HCT116 (cell line): ENCODE data around the gene DDX41. TPM values are rescaled to one million over a fixed set of nuclear protein-coding genes. Genes with fewer than 3 reads are reported as not detected.

Source experiments
- ATAC-seq: fragments of 200-7000 bp; cut with Tn5 transposase; 2 replicates; pipeline ENCODE4 v1.9.1; 2020; ENCODE audit warnings: mild to moderate bottlenecking, moderate library complexity
- BruUV-seq: library from RNA; stranded (reverse); fragments of 400-500 nt; replicated peaks from 2 replicates; lab custom pipeline; 2021; lab: Mats Ljungman, UMichigan
- CTCF ChIA-PET: fragments of 300-600 bp; sonication (Branson Sonifier 250); formaldehyde crosslinking; loops from one replicate; lab custom pipeline; 2021; ENCODE audit warnings: antibody characterized with exemption; lab: Charles Lee
- POLR2A ChIA-PET: fragments of 300-600, 350-600 bp; sonication (Branson Sonifier 250); formaldehyde crosslinking; loops from one replicate; lab custom pipeline; 2021; ENCODE audit warnings: antibody characterized with exemption; lab: Charles Lee
- RAD21 ChIA-PET, 2 experiments: fragments of 300-600 bp; sonication (Branson Sonifier 250); formaldehyde crosslinking; loops; one replicate each; lab custom pipeline; 2023; ENCODE audit warnings: low total read pairs in 2 of 2; ENCODE audit not compliant: uncharacterized antibody in 2 of 2, unreplicated experiment in 2 of 2, low non-redundant PET in 1 of 2; lab: Charles Lee
- DNase-seq: peaks from one replicate; pipeline ENCODE4 v3.0.0-alpha.2; 2010; ENCODE audit warnings: low read depth, low spot score
- H2AFZ ChIP-seq: fragments of 200-600 bp; shearing (Covaris generic), sonication (generic); 2 replicates; pipeline ENCODE4 v1.6.1; 2017; ENCODE audit warnings: low read depth, mixed run types, mixed read lengths, antibody characterized with exemption, low read length; ENCODE audit not compliant: poor library complexity, severe bottlenecking
- H3K27ac ChIP-seq: 2 replicates; pipeline ENCODE4 v1.5.1; 2012; ENCODE audit warnings: low read depth, low read length
- H3K27me3 ChIP-seq: fragments of 200-600 bp; sonication (generic); 2 replicates; pipeline ENCODE4 v1.6.1; 2016; ENCODE audit warnings: mixed run types, low read length, mixed read lengths; ENCODE audit not compliant: insufficient read depth
- H3K36me3 ChIP-seq, 2 experiments: fragments of 200-500 bp in 1 of 2; fragments of 200-600 bp in 1 of 2; sonication (Bioruptor generic) in 1 of 2; sonication (generic) in 1 of 2; 2 replicates each; pipeline versions ENCODE4 v1.5.1 to v1.6.1; 2014 to 2016; ENCODE audit warnings: low read length in 2 of 2, inconsistent platforms in 1 of 2, mixed read lengths in 1 of 2, mixed run types in 1 of 2; ENCODE audit not compliant: insufficient read depth in 2 of 2, control insufficient read depth in 1 of 2
- H3K4me1 ChIP-seq, 2 experiments: fragments of 200-600 bp in 1 of 2; sonication (generic) in 1 of 2; 2 replicates each; pipeline versions ENCODE4 v1.5.1 to v1.6.1; 2012 to 2017; ENCODE audit warnings: low read length in 2 of 2, inconsistent platforms in 1 of 2, mild to moderate bottlenecking in 1 of 2, mixed read lengths in 1 of 2, mixed run types in 1 of 2, moderate library complexity in 1 of 2; ENCODE audit not compliant: insufficient read depth in 2 of 2, control insufficient read depth in 1 of 2
- H3K4me2 ChIP-seq: fragments of 200-600 bp; sonication (generic); 2 replicates; pipeline ENCODE4 v1.6.1; 2017; ENCODE audit warnings: mixed run types, low read length, mixed read lengths
- H3K4me3 ChIP-seq, 2 experiments: fragments of 200-600 bp in 1 of 2; sonication (generic) in 1 of 2; replicated peaks in 1 of 2; 2 replicates each; pipeline ENCODE4 v1.5.1; 2011 to 2016; ENCODE audit warnings: low read length in 2 of 2, control low read depth in 1 of 2, low read depth in 1 of 2, mild to moderate bottlenecking in 1 of 2, mixed read lengths in 1 of 2, mixed run types in 1 of 2
- H3K79me2 ChIP-seq: fragments of 200-600 bp; sonication (generic); 2 replicates; pipeline ENCODE4 v1.6.1; 2017; ENCODE audit warnings: mild to moderate bottlenecking, mixed run types, low read length, moderate library complexity, mixed read lengths; ENCODE audit not compliant: insufficient read depth
- H3K9ac ChIP-seq: fragments of 200-600 bp; sonication (generic); 2 replicates; pipeline ENCODE4 v1.6.1; 2016; ENCODE audit warnings: low read length, mixed read lengths
- H3K9me2 ChIP-seq: fragments of 200-600 bp; sonication (generic), shearing (Covaris generic); 2 replicates; pipeline ENCODE4 v1.6.1; 2017; ENCODE audit warnings: mixed run types, mild to moderate bottlenecking, moderate library complexity; ENCODE audit not compliant: insufficient read depth
- H3K9me3 ChIP-seq, 2 experiments: fragments of 200-500 bp in 1 of 2; fragments of 200-600 bp in 1 of 2; sonication (Bioruptor generic) in 1 of 2; sonication (generic) in 1 of 2; 2 replicates each; pipeline ENCODE4 v1.6.1; 2014 to 2017; ENCODE audit warnings: low read length in 2 of 2, mixed read lengths in 2 of 2, inconsistent platforms in 1 of 2, low read depth in 1 of 2, mild to moderate bottlenecking in 1 of 2, mixed run types in 1 of 2, moderate library complexity in 1 of 2; ENCODE audit not compliant: control insufficient read depth in 1 of 2, insufficient read depth in 1 of 2
- H4K20me1 ChIP-seq: fragments of 200-600 bp; sonication (generic), shearing (Covaris generic); 2 replicates; pipeline ENCODE4 v1.6.1; 2017; ENCODE audit warnings: mixed run types, mild to moderate bottlenecking, moderate library complexity; ENCODE audit not compliant: insufficient read depth
- CBX3 ChIP-seq: IDR thresholded peaks from 2 replicates; pipeline ENCODE4 v1.6.1; 2012; ENCODE audit warnings: low read depth
- CEBPB ChIP-seq: IDR thresholded peaks from 2 replicates; pipeline ENCODE4 v1.6.1; 2012; ENCODE audit warnings: low read depth
- EGR1 ChIP-seq: IDR thresholded peaks from 2 replicates; pipeline ENCODE4 v1.6.1; 2012; ENCODE audit warnings: low read depth
- EZH2 ChIP-seq: fragments of 200-600 bp; sonication (generic); IDR thresholded peaks from 2 replicates; pipeline ENCODE4 v1.6.1; 2017; ENCODE audit warnings: antibody characterized with exemption, mixed run types
- EZH2phosphoT487 ChIP-seq: fragments of 200-600 bp; IDR thresholded peaks from 2 replicates; pipeline ENCODE4 v1.6.1; 2018; ENCODE audit warnings: antibody characterized with exemption, borderline replicate concordance
- FOSL1 ChIP-seq: IDR thresholded peaks from 2 replicates; pipeline ENCODE4 v1.6.1; 2012; ENCODE audit warnings: low read depth
- JUND ChIP-seq: IDR thresholded peaks from 2 replicates; pipeline ENCODE4 v1.6.1; 2012
- POLR2A ChIP-seq: IDR thresholded peaks from 2 replicates; pipeline ENCODE4 v1.7.0; 2011; ENCODE audit warnings: borderline replicate concordance; ENCODE audit not compliant: insufficient read depth, insufficient read length; ENCODE audit errors: extremely low read depth
- POLR2AphosphoS5 ChIP-seq: IDR thresholded peaks from 2 replicates; pipeline ENCODE4 v1.6.1; 2011; ENCODE audit warnings: mild to moderate bottlenecking, low read depth, low read length, moderate library complexity
- SIN3A ChIP-seq: IDR thresholded peaks from 2 replicates; pipeline ENCODE4 v1.6.1; 2012; ENCODE audit warnings: low read depth
- SP1 ChIP-seq: IDR thresholded peaks from 2 replicates; pipeline ENCODE4 v1.6.1; 2012; ENCODE audit warnings: low read depth
- SRF ChIP-seq: IDR thresholded peaks from 2 replicates; pipeline ENCODE4 v1.6.1; 2012; ENCODE audit warnings: low read depth
- YY1 ChIP-seq: IDR thresholded peaks from 2 replicates; pipeline ENCODE4 v1.6.1; 2011; ENCODE audit warnings: low read length, low read depth, moderate library complexity, mild to moderate bottlenecking; ENCODE audit not compliant: insufficient replicate concordance; ENCODE audit errors: extremely low read depth
- ZFX ChIP-seq: fragments of 450-650 bp; IDR thresholded peaks from 2 replicates; pipeline ENCODE4 v1.6.1; 2017
- ZNF274 ChIP-seq: fragments of 200-500 bp; sonication (Bioruptor generic); IDR thresholded peaks from 2 replicates; pipeline ENCODE4 v1.6.1; 2014; ENCODE audit warnings: mild to moderate bottlenecking, low read depth, low read length, inconsistent platforms
- intact Hi-C: fragments of 100-400 bp; cut with micrococcal nuclease; formaldehyde crosslinking; loops from 2 replicates; pipeline ENCODE4 v1.10.0; 2022
- total RNA-seq: library from RNA; stranded (reverse); gene quantifications from one replicate; pipeline ENCODE4 v1.2.1, GENCODE V29; 2021; ENCODE audit not compliant: unreplicated experiment
- TF ChIP-seq, protein P1 (sequence below): IDR thresholded peaks from 2 replicates; pipeline ENCODE4 v1.6.1; 2012
- TF ChIP-seq, protein P2 (sequence below): IDR thresholded peaks from 2 replicates; pipeline ENCODE4 v1.6.1; 2011; ENCODE audit warnings: mild to moderate bottlenecking, low read length, moderate library complexity; ENCODE audit not compliant: insufficient replicate concordance; ENCODE audit errors: extremely low read depth
- TF ChIP-seq, protein P3 (sequence below): IDR thresholded peaks from 2 replicates; pipeline ENCODE4 v1.6.1; 2012
- TF ChIP-seq, protein P4 (sequence below): IDR thresholded peaks from 2 replicates; pipeline ENCODE4 v1.6.1; 2012; ENCODE audit warnings: low read depth

Gene DDX41
- total RNA-seq, 1 experiment from 2014 or later, result 141 TPM

DNA sequence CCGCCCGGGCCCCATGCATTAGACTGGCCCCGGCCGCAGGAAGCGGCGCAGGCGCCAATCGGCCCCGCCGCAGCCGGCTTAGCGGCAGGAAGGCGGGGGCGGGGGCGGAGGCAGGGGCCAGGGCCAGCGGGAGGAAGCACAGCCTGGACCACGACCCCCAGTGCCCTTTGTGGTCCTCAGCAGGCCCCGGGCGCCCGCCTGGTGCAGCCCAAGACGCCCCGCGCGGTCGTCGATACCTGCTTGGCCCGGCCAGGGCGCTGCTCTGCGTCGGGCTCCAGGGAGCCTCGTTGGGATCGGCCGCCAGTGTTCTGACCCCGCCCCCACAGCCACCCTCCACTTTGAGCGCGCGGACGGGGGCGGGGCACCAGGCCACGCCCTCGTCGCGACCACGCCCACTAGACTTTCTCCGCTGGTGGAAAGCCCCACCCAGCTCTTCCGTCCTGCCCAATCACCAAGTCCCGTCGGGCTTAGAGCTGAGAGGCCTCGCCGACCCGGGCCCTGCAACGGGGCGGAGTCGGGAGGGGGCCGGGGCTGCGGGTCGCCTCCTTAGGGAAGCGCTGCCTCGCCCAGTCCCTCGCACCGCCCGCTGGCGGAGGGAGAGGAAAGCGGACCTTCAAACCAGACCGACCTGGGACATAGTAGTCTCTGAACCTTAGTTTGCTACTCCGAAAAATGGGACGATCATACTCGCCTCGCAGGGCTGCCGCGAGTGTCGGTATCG lies 19.3 kb downstream of the DDX41 start, which contains the start of gene PDLIM7:
Gene PDLIM7, minus strand, starts transcription at position 313 of the 721 bp plus-strand sequence. CDS start 1,092 bp downstream, outside the sequence.
- H3K9me3 ChIP-seq, result no peaks in the 10 kb centered on the region
- peaks cover 39 to 63% of the 10 kb centered on the region in 2 experiments for H3K4me1 ChIP-seq
- H3K36me3 ChIP-seq, result peaks cover 0 to 6% of the 10 kb centered on the region in 2 experiments; a peak in 2 of 4 replicates
- intact Hi-C loops, result loop anchor here (1.0 to 5.0 kb wide), 4 partner anchors 95 to 185 kb away; partner anchors contain the start of genes B4GALT7, MXD3 and PFN3
- BruUV-seq, result no TSS peak
- peak; percentile 72 for ATAC-seq
- H3K27me3 ChIP-seq, result no peaks in the 10 kb centered on the region
- H3K9me2 ChIP-seq, result no peaks in the 10 kb centered on the region
- H3K4me2 ChIP-seq, result peak within 1 kb of the TSS; percentile 99
- peak within 1 kb of the TSS; percentile 94 for H3K9ac ChIP-seq
- peak within 1 kb of the TSS; percentile 88 to 89 for H3K4me3 ChIP-seq
- peak within 1 kb of the TSS; percentile 96 for H3K27ac ChIP-seq
- ChIA-PET POLR2A (interaction anchor here (0.8 to 6.4 kb wide), 17 partner anchors 19 to 411 kb away, joined by 3 to 54 read pairs (median 4); partner anchors contain the start of genes DBN1, DDX41 and FGFR4), RAD21 (interaction anchor here (0.6 to 1.0 kb wide), 2 partner anchors 93 to 100 kb away, joined by 3 read pairs; no protein-coding TSS in a partner anchor), CTCF (interaction anchor here (0.7 to 4.1 kb wide), 10 partner anchors 10 to 127 kb away, joined by 3 to 28 read pairs (median 6); partner anchors contain the start of gene PRR7)
- peak; percentile 92 for DNase-seq
- H3K79me2 ChIP-seq, result peaks cover 44% of the 10 kb centered on the region
- H4K20me1 ChIP-seq, result peaks cover 7% of the 10 kb centered on the region; the same call in 1 of the 2 replicates
- H2AFZ ChIP-seq, result no peak within 1 kb of the TSS
- TF ChIP-seq, protein P1, sequence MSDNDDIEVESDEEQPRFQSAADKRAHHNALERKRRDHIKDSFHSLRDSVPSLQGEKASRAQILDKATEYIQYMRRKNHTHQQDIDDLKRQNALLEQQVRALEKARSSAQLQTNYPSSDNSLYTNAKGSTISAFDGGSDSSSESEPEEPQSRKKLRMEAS, result no peak
- TF ChIP-seq ZNF274 (no peak), FOSL1 (no peak), CBX3 (no peak), EGR1 (no peak), SRF (no peak), ZFX (peak; percentile 39; the same call in 1 of the 2 replicates), YY1 (no peak), POLR2A (peak; percentile 92), JUND (no peak), EZH2phosphoT487 (no peak), EZH2 (no peak), CEBPB (no peak), SIN3A (no peak), SP1 (no peak), POLR2AphosphoS5 (peak; percentile 99)
- TF ChIP-seq, protein P2, sequence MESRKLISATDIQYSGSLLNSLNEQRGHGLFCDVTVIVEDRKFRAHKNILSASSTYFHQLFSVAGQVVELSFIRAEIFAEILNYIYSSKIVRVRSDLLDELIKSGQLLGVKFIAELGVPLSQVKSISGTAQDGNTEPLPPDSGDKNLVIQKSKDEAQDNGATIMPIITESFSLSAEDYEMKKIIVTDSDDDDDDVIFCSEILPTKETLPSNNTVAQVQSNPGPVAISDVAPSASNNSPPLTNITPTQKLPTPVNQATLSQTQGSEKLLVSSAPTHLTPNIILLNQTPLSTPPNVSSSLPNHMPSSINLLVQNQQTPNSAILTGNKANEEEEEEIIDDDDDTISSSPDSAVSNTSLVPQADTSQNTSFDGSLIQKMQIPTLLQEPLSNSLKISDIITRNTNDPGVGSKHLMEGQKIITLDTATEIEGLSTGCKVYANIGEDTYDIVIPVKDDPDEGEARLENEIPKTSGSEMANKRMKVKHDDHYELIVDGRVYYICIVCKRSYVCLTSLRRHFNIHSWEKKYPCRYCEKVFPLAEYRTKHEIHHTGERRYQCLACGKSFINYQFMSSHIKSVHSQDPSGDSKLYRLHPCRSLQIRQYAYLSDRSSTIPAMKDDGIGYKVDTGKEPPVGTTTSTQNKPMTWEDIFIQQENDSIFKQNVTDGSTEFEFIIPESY, result peak; percentile 27
- TF ChIP-seq, protein P3, sequence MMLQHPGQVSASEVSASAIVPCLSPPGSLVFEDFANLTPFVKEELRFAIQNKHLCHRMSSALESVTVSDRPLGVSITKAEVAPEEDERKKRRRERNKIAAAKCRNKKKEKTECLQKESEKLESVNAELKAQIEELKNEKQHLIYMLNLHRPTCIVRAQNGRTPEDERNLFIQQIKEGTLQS, result no peak
- TF ChIP-seq, protein P4, sequence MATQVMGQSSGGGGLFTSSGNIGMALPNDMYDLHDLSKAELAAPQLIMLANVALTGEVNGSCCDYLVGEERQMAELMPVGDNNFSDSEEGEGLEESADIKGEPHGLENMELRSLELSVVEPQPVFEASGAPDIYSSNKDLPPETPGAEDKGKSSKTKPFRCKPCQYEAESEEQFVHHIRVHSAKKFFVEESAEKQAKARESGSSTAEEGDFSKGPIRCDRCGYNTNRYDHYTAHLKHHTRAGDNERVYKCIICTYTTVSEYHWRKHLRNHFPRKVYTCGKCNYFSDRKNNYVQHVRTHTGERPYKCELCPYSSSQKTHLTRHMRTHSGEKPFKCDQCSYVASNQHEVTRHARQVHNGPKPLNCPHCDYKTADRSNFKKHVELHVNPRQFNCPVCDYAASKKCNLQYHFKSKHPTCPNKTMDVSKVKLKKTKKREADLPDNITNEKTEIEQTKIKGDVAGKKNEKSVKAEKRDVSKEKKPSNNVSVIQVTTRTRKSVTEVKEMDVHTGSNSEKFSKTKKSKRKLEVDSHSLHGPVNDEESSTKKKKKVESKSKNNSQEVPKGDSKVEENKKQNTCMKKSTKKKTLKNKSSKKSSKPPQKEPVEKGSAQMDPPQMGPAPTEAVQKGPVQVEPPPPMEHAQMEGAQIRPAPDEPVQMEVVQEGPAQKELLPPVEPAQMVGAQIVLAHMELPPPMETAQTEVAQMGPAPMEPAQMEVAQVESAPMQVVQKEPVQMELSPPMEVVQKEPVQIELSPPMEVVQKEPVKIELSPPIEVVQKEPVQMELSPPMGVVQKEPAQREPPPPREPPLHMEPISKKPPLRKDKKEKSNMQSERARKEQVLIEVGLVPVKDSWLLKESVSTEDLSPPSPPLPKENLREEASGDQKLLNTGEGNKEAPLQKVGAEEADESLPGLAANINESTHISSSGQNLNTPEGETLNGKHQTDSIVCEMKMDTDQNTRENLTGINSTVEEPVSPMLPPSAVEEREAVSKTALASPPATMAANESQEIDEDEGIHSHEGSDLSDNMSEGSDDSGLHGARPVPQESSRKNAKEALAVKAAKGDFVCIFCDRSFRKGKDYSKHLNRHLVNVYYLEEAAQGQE, result no peak
